Suprapubic skin (tissue), 4 donors: ENCODE data around the gene GIT2. TPM values are rescaled to one million over a fixed set of nuclear protein-coding genes. Genes with fewer than 3 reads are reported as not detected.

ENCODE experiments used
- DNase-seq, 2 donors: peaks; one replicate each; pipeline ENCODE4 v3.0.0-alpha.2; 2019; ENCODE audit warnings: low spot score in 2 of 2
- H3K27ac ChIP-seq: fragments of 200-600 bp; sonication (generic); one replicate; pipeline ENCODE4 v1.5.1; 2019
- H3K27me3 ChIP-seq: fragments of 200-600 bp; sonication (generic); one replicate; pipeline ENCODE4 v1.5.1; 2019
- H3K36me3 ChIP-seq: fragments of 200-600 bp; sonication (generic); one replicate; pipeline ENCODE4 v1.5.1; 2019
- H3K4me1 ChIP-seq: fragments of 200-600 bp; sonication (generic); one replicate; pipeline ENCODE4 v1.5.1; 2019
- H3K4me3 ChIP-seq: fragments of 200-600 bp; sonication (generic); one replicate; pipeline ENCODE4 v1.5.1; 2019; ENCODE audit warnings: mild to moderate bottlenecking
- H3K9me3 ChIP-seq: fragments of 200-600 bp; sonication (generic); one replicate; pipeline ENCODE4 v1.5.1; 2019
- CTCF ChIP-seq, 2 donors: fragments of 200-600 bp in 1 of 2; fragments of 450-650 bp in 1 of 2; sonication (generic) in 1 of 2; IDR thresholded peaks; one replicate each; pipeline ENCODE4 v1.5.1; 2016 to 2019; ENCODE audit warnings: antibody characterized with exemption in 2 of 2, mild to moderate bottlenecking in 1 of 2, moderate library complexity in 1 of 2
- EP300 ChIP-seq: sonication (generic); formaldehyde crosslinking; IDR thresholded peaks from one replicate; pipeline ENCODE4 v1.6.1; 2017; ENCODE audit warnings: antibody characterized with exemption
- POLR2A ChIP-seq, 2 donors: fragments of 450-650 bp; IDR thresholded peaks; one replicate each; pipeline ENCODE4 v1.6.1; 2017; ENCODE audit warnings: antibody characterized with exemption in 2 of 2, mild to moderate bottlenecking in 2 of 2, moderate library complexity in 2 of 2
- POLR2AphosphoS5 ChIP-seq, 3 donors: sonication (generic); formaldehyde crosslinking; IDR thresholded peaks; one replicate each; pipeline ENCODE4 v1.6.1; 2017; ENCODE audit warnings: antibody characterized with exemption in 3 of 3
- WGBS: methylation state at CpG from one replicate; pipeline ENCODE4 v1.1.5; 2018; 5-methylcytosine and 5-hydroxymethylcytosine counted together
- total RNA-seq, 4 donors: library from RNA; depleted of rRNA; stranded (reverse); fragments of >200 nt; gene quantifications; one replicate each; pipeline ENCODE4 v1.1.0, GENCODE V29; 2016

GIT2 gene
- total RNA-seq, 4 donors from 2014 or later, result 19.4 to 60.6 (median 35.0) TPM

GRCh38 chr12:109953656-109954055 is 42.5 kb downstream of the GIT2 start:
- no peak for DNase-seq
- Histone ChIP-seq H3K4me1 (peaks cover 5% of the 10 kb centered on the region), H3K27me3 (no peaks in the 10 kb centered on the region), H3K36me3 (peaks cover 94% of the 10 kb centered on the region), H3K9me3 (no peaks in the 10 kb centered on the region), H3K4me3 (no peak overlapping the region), H3K27ac (no peak overlapping the region)
- 94% methylated on average over 5 of the region's 5 CpGs for WGBS
- TF ChIP-seq POLR2AphosphoS5 (IDR thresholded peaks at IDR 0.05) (no peak), EP300 (no peak), POLR2A (IDR thresholded peaks at IDR 0.05) (no peak), CTCF (IDR thresholded peaks at IDR 0.05) (no peak)

GRCh38 chr12:109952873-109953272 is 43.3 kb downstream of the GIT2 start:
- H3K9me3 ChIP-seq, result no peaks in the 10 kb centered on the region
- H3K27me3 ChIP-seq, result no peaks in the 10 kb centered on the region
- H3K36me3 ChIP-seq, result peaks cover 92% of the 10 kb centered on the region
- 96% methylated on average over 8 of the region's 8 CpGs for WGBS
- H3K4me1 ChIP-seq, result peaks cover 12% of the 10 kb centered on the region
- H3K4me3 ChIP-seq, result no peak overlapping the region
- H3K27ac ChIP-seq, result no peak overlapping the region
- no peak for TF ChIP-seq POLR2AphosphoS5 (IDR thresholded peaks at IDR 0.05)
- TF ChIP-seq CTCF (IDR thresholded peaks at IDR 0.05), result no peak
- no peak for TF ChIP-seq EP300
- TF ChIP-seq POLR2A (IDR thresholded peaks at IDR 0.05), result no peak
- no peak for DNase-seq

DNA sequence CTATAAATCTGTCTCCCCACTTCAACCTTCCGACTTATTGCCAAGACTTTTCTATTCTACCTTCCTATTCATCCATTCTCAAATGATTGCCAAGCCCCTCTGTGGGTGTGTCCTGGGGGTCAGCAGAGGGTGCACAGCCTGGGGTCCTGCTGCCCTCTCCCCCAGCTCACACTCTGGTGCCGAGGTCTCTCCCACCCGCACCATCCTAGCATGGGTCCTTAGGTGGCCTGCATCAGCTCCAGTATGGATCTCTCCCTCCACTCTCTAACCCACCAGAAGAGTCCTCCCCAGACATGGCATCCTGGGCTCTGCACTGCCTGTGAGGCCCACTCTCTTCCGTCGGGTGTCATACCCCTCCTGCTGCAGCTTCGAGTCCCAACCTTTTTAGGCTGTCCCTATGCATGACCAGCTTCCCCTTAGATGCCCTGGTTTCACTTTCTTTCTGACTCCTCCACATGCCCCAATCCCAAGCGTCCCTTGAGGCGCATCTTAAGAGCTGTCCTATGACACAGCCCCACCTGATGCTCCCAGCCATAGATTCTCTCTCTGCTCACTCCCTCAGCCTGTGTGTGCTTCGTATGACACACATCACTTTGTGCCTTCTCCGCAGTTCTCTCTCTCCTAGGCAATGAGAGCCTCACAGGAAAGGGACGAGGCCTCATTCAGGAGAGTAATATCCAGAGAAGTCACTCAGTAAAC is 43.9 kb downstream of the GIT2 start:
- no peaks in the 10 kb centered on the region for H3K9me3 ChIP-seq
- H3K36me3 ChIP-seq, result peaks cover 92% of the 10 kb centered on the region
- TF ChIP-seq EP300 (no peak), POLR2A (IDR thresholded peaks at IDR 0.05) (no peak), CTCF (IDR thresholded peaks at IDR 0.05) (no peak), POLR2AphosphoS5 (IDR thresholded peaks at IDR 0.05) (no peak)
- 83% methylated on average over 11 of the region's 11 CpGs for WGBS
- H3K4me3 ChIP-seq, result no peak overlapping the region
- H3K27me3 ChIP-seq, result no peaks in the 10 kb centered on the region
- H3K4me1 ChIP-seq, result peaks cover 18% of the 10 kb centered on the region
- H3K27ac ChIP-seq, result no peak overlapping the region
- DNase-seq, result no peak

DNA sequence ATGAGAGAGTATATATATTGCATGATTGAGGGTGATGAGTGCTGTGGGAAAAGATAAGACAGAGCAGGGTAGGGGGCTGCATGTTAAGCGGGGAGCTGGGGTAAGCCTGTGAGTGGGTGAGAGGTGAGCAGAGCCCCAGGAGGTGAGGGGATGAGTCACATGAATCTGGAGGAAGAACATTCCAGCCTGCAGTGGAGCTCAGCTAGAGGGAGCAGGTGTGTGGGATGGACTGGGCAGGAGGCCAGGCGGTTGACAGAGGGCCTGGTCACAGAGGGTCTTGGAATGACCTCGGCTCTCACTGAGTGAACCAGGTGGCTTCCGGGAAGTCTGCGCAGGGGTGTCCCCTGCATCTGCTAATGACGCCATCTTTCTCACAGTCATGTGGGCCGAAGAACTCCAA is 44.4 kb downstream of the GIT2 start:
- H3K4me3 ChIP-seq, result no peak overlapping the region
- 91% methylated on average over 7 of the region's 7 CpGs for WGBS
- no peaks in the 10 kb centered on the region for H3K27me3 ChIP-seq
- DNase-seq, result no peak
- TF ChIP-seq POLR2AphosphoS5 (IDR thresholded peaks at IDR 0.05) (no peak), POLR2A (IDR thresholded peaks at IDR 0.05) (no peak), EP300 (no peak), CTCF (IDR thresholded peaks at IDR 0.05) (no peak)
- peaks cover 92% of the 10 kb centered on the region for H3K36me3 ChIP-seq
- no peaks in the 10 kb centered on the region for H3K9me3 ChIP-seq
- no peak overlapping the region for H3K27ac ChIP-seq
- peaks cover 24% of the 10 kb centered on the region for H3K4me1 ChIP-seq

DNA sequence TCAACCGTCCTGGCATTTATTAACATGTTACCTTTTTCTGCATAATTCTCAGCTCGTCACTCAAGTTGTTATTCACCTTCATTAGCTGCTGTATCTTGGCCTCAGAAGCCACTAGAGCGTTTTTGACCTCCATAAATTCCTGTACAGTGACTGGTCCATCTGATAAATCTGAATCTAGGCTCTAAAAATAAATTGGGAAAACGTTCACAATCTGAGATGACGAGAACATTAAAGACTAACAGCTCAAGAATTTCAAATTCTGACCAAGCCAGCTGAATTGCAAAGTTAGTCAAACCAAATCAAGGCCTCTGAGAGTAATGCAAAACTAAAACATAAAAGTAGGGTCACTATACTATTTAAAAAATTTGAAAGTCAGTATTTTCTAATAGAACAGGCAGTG is 45.0 kb downstream of the GIT2 start:
- peaks cover 89% of the 10 kb centered on the region for H3K36me3 ChIP-seq
- no peak overlapping the region for H3K4me3 ChIP-seq
- no peaks in the 10 kb centered on the region for H3K9me3 ChIP-seq
- H3K27ac ChIP-seq, result no peak overlapping the region
- no peaks in the 10 kb centered on the region for H3K27me3 ChIP-seq
- no peak for TF ChIP-seq CTCF (IDR thresholded peaks at IDR 0.05)
- TF ChIP-seq EP300, result no peak
- no peak for TF ChIP-seq POLR2AphosphoS5 (IDR thresholded peaks at IDR 0.05)
- TF ChIP-seq POLR2A (IDR thresholded peaks at IDR 0.05), result no peak
- DNase-seq, result no peak
- WGBS, result 65% methylated on average over 5 of the region's 5 CpGs
- peaks cover 24% of the 10 kb centered on the region for H3K4me1 ChIP-seq
